Progenitor cell of endocrine pancreas (in vitro differentiated cells): ENCODE data around the gene OGG1. TPM values are rescaled to one million over a fixed set of nuclear protein-coding genes. Genes with fewer than 3 reads are reported as not detected.

Experiments used
- DNase-seq: peaks from one replicate; pipeline ENCODE4 v3.0.0; 2021; ENCODE audit warnings: low spot score; ENCODE audit not compliant: unreplicated experiment
- H3K27ac Mint-ChIP-seq: 2 replicates; pipeline ENCODE4 v1.8.0; 2021; ENCODE audit warnings: mild to moderate bottlenecking, moderate library complexity, mixed read lengths
- H3K27me3 Mint-ChIP-seq: 2 replicates; pipeline ENCODE4 v1.8.0; 2021; ENCODE audit warnings: mixed read lengths
- H3K36me3 Mint-ChIP-seq: 2 replicates; pipeline ENCODE4 v1.8.0; 2022; ENCODE audit warnings: mixed read lengths; ENCODE audit not compliant: insufficient read depth
- H3K4me1 Mint-ChIP-seq: 2 replicates; pipeline ENCODE4 v1.8.0; 2021; ENCODE audit warnings: low read depth, mixed read lengths
- H3K4me3 Mint-ChIP-seq: 2 replicates; pipeline ENCODE4 v1.8.0; 2021; ENCODE audit warnings: low read depth, mild to moderate bottlenecking, moderate library complexity, mixed read lengths
- H3K9me3 Mint-ChIP-seq: 2 replicates; pipeline ENCODE4 v1.8.0; 2021; ENCODE audit warnings: low read depth, mixed read lengths
- CTCF ChIP-seq: fragments of 200-600 bp; sonication (generic); IDR thresholded peaks from one replicate; pipeline ENCODE4 v1.5.0; 2021; ENCODE audit warnings: antibody characterized with exemption, mild to moderate bottlenecking; ENCODE audit not compliant: unreplicated experiment
- total RNA-seq: library from RNA; stranded (reverse); gene quantifications from 2 replicates; pipeline ENCODE4 v1.2.1, GENCODE V29; 2021

Gene OGG1
- total RNA-seq, 1 donor from 2014 or later, result 47.7 TPM

GRCh38 chr3:9754678-9755077, 4.9 kb downstream of the OGG1 start:
- H3K27ac Mint-ChIP-seq, result no peak overlapping the region
- H3K9me3 Mint-ChIP-seq, result no peaks in the 10 kb centered on the region
- peaks cover 17% of the 10 kb centered on the region for H3K36me3 Mint-ChIP-seq
- H3K4me3 Mint-ChIP-seq, result no peak overlapping the region
- DNase-seq, result no peak
- peaks cover 9% of the 10 kb centered on the region for H3K4me1 Mint-ChIP-seq
- H3K27me3 Mint-ChIP-seq, result no peaks in the 10 kb centered on the region
- no peak for TF ChIP-seq CTCF

- H3K4me1 Mint-ChIP-seq, result no peaks in the 10 kb centered on the region
- H3K36me3 Mint-ChIP-seq, result peaks cover 22% of the 10 kb centered on the region
- no peak for TF ChIP-seq CTCF
- no peaks in the 10 kb centered on the region for H3K27me3 Mint-ChIP-seq
- no peaks in the 10 kb centered on the region for H3K9me3 Mint-ChIP-seq
- no peak for DNase-seq
- H3K27ac Mint-ChIP-seq, result no peak overlapping the region
- H3K4me3 Mint-ChIP-seq, result no peak overlapping the region
Observed at GRCh38 chr3:9757427-9757826, 7.7 kb downstream of the OGG1 start.

GRCh38 chr3:9760779-9761505, 11.2 kb downstream of the OGG1 start:
- Mint-ChIP-seq H3K36me3 (peaks cover 20% of the 10 kb centered on the region), H3K4me1 (no peaks in the 10 kb centered on the region), H3K9me3 (no peaks in the 10 kb centered on the region)

GRCh38 chr3:9761919-9762318, 12.2 kb downstream of the OGG1 start:
- Mint-ChIP-seq H3K27ac (no peak overlapping the region), H3K4me1 (no peaks in the 10 kb centered on the region), H3K27me3 (no peaks in the 10 kb centered on the region), H3K9me3 (no peaks in the 10 kb centered on the region), H3K4me3 (no peak overlapping the region), H3K36me3 (peaks cover 20% of the 10 kb centered on the region)
- no peak for TF ChIP-seq CTCF
- DNase-seq, result no peak

More at GRCh38 chr3:9760779-9761505, 11.2 kb downstream of the OGG1 start:
- no peak for DNase-seq
- Mint-ChIP-seq H3K27me3 (no peaks in the 10 kb centered on the region), H3K4me3 (no peak overlapping the region), H3K27ac (no peak overlapping the region)
- no peak for TF ChIP-seq CTCF

GRCh38 chr3:9762871-9763270, 13.1 kb downstream of the OGG1 start:
- Mint-ChIP-seq H3K27me3 (no peaks in the 10 kb centered on the region), H3K9me3 (no peaks in the 10 kb centered on the region), H3K4me3 (no peak overlapping the region), H3K4me1 (no peaks in the 10 kb centered on the region), H3K27ac (no peak overlapping the region), H3K36me3 (peaks cover 20% of the 10 kb centered on the region)
- DNase-seq, result no peak
- TF ChIP-seq CTCF, result no peak
